Measurements from ENCODE around the gene SRPX2.

The SRPX2 gene

DNA sequence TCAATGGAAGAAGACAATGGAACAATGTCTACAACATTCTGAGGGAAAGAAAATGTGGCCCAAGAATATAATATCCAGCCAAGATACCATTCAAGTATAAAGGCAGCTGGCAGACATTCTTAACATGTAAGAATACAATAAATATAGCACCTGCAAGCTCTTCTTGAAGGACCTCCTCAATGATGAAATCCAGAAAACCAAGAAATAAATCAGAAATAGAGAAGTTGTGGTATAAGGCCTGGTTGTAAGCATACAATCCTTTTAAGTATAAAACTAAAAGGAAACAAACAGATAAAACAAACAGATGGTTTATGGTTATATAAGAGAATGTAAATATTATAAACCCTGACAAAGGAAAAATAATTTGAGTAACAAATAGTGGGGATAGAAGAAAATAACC lies 54.6 kb downstream of the SRPX2 start:
- Histone ChIP-seq H3K36me3 (ENCODE audit: control insufficient read depth, insufficient read depth, low read length) (no peaks in the 10 kb centered on the region), H3K27me3 (ENCODE audit: control insufficient read depth, insufficient read depth, low read length) (no peaks in the 10 kb centered on the region), H2AFZ (no peak overlapping the region), H3K27ac (no peak overlapping the region), H3K4me2 (ENCODE audit: low read length) (no peak overlapping the region), H3K4me1 (no peaks in the 10 kb centered on the region), H3K4me3 (ENCODE audit: low read depth, low read length) (no peak overlapping the region), H3K79me2 (no peaks in the 10 kb centered on the region), H3K9ac (no peak overlapping the region), H3K9me3 (ENCODE audit: control insufficient read depth, low read length) (no peaks in the 10 kb centered on the region)
- TF ChIP-seq, protein P1, sequence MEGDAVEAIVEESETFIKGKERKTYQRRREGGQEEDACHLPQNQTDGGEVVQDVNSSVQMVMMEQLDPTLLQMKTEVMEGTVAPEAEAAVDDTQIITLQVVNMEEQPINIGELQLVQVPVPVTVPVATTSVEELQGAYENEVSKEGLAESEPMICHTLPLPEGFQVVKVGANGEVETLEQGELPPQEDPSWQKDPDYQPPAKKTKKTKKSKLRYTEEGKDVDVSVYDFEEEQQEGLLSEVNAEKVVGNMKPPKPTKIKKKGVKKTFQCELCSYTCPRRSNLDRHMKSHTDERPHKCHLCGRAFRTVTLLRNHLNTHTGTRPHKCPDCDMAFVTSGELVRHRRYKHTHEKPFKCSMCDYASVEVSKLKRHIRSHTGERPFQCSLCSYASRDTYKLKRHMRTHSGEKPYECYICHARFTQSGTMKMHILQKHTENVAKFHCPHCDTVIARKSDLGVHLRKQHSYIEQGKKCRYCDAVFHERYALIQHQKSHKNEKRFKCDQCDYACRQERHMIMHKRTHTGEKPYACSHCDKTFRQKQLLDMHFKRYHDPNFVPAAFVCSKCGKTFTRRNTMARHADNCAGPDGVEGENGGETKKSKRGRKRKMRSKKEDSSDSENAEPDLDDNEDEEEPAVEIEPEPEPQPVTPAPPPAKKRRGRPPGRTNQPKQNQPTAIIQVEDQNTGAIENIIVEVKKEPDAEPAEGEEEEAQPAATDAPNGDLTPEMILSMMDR (IDR thresholded peaks at IDR 0.05): no peak

DNA sequence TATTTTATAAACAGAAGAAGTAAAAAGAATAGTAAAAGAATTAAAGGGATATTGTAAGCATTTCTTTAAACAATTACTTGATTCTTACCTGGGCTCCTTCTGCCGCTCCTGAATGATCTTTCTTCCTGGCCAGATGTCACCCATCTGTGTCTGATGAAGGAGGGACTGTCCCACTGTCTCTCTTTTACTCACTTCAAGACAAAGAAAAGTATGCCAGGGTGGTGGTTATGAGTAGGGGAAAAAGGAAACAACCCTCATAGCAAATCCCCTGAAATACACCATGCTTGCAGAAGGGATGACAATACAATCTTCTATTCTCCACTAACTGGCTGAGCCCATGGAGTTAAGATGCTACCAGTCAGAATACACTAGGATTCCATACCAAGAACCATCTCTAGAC lies 56.8 kb downstream of the SRPX2 start:
- Histone ChIP-seq H2AFZ (no peak overlapping the region), H3K79me2 (no peaks in the 10 kb centered on the region), H3K27me3 (ENCODE audit: control insufficient read depth, insufficient read depth, low read length) (no peaks in the 10 kb centered on the region), H3K36me3 (ENCODE audit: control insufficient read depth, insufficient read depth, low read length) (no peaks in the 10 kb centered on the region), H3K4me2 (ENCODE audit: low read length) (no peak overlapping the region), H3K9me3 (ENCODE audit: control insufficient read depth, low read length) (no peaks in the 10 kb centered on the region), H3K9ac (no peak overlapping the region), H3K27ac (no peak overlapping the region), H3K4me3 (ENCODE audit: low read depth, low read length) (no peak overlapping the region), H3K4me1 (no peaks in the 10 kb centered on the region)
- TF ChIP-seq, protein P1 (IDR thresholded peaks at IDR 0.05): no peak

DNA sequence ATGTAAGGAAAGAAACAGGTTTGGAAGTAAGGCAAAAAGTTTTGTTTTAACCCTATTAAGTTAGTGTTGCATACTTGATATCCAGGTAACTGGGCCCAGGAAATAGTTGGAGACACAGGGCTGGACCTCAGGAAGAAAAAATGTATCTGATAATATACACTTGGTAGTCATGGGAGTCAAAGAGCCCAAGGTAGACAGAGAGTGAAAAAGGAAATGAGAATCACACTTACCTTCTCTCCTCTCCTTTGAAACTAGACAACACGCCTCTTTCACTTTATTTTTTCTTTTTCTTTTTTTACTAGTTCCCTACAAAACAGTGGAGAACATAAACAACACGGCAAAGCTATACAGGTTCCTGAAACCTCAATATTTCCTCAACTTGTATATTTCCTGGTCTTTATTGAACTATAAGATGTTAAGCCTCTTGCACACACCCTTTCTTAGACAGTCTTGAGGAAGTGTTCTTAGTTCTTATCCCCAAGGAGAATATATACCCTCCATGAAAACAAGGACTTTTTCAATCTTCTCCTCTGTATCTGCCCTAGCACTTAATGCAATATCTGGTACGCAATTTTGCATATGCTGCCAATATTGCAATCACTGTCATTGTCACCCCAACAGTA lies 60.7 kb downstream of the SRPX2 start:
- no peaks in the 10 kb centered on the region for H3K79me2 ChIP-seq
- H2AFZ ChIP-seq: no peak overlapping the region
- H3K36me3 ChIP-seq (ENCODE audit: control insufficient read depth, insufficient read depth, low read length): no peaks in the 10 kb centered on the region
- no peaks in the 10 kb centered on the region for H3K27me3 ChIP-seq (ENCODE audit: control insufficient read depth, insufficient read depth, low read length)
- H3K4me1 ChIP-seq: no peaks in the 10 kb centered on the region
- H3K4me2 ChIP-seq (ENCODE audit: low read length): no peak overlapping the region
- H3K9me3 ChIP-seq (ENCODE audit: control insufficient read depth, low read length): no peaks in the 10 kb centered on the region
- H3K4me3 ChIP-seq (ENCODE audit: low read depth, low read length): no peak overlapping the region
- TF ChIP-seq, protein P1 (IDR thresholded peaks at IDR 0.05): no peak
- H3K27ac ChIP-seq: no peak overlapping the region
- no peak overlapping the region for H3K9ac ChIP-seq

- Histone ChIP-seq H3K4me3 (ENCODE audit: low read depth, low read length) (no peak overlapping the region), H3K9me3 (ENCODE audit: control insufficient read depth, low read length) (no peaks in the 10 kb centered on the region), H3K9ac (no peak overlapping the region), H3K27ac (no peak overlapping the region), H3K4me2 (ENCODE audit: low read length) (no peak overlapping the region), H3K27me3 (ENCODE audit: control insufficient read depth, insufficient read depth, low read length) (no peaks in the 10 kb centered on the region), H3K79me2 (no peaks in the 10 kb centered on the region), H3K36me3 (ENCODE audit: control insufficient read depth, insufficient read depth, low read length) (no peaks in the 10 kb centered on the region), H3K4me1 (no peaks in the 10 kb centered on the region), H2AFZ (no peak overlapping the region)
- TF ChIP-seq, protein P1 (IDR thresholded peaks at IDR 0.05): no peak
Observed at GRCh38 chrX:100710816-100711215, 66.8 kb downstream of the SRPX2 start.

DNA sequence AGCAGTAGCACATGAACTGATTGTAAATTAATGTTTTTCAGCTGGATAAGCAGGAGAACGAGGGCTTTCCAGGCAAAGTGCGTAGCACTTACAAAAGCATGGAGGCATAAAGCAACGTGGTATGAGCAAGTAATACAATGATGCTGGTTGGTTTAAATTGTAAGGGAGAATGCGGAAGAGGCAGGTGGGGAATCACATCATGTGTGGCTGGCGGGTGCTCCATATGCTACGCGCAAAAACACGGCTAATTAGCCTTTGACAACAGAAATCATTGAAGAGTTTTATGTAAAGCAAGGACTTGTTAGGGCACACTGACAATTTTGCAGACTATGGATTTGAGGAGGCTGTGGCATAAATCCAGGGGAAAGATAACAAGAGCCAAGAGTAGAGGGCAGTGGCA lies 73.4 kb downstream of the SRPX2 start:
- TF ChIP-seq, protein P1 (IDR thresholded peaks at IDR 0.05): no peak
- Histone ChIP-seq H3K9me3 (ENCODE audit: control insufficient read depth, low read length) (no peaks in the 10 kb centered on the region), H3K4me1 (no peaks in the 10 kb centered on the region)

More for the DNA sequence above, 73.4 kb downstream of the SRPX2 start:
- no peak overlapping the region for H3K4me3 ChIP-seq (ENCODE audit: low read depth, low read length)
- H3K27me3 ChIP-seq (ENCODE audit: control insufficient read depth, insufficient read depth, low read length): no peaks in the 10 kb centered on the region
- no peaks in the 10 kb centered on the region for H3K79me2 ChIP-seq
- H3K9ac ChIP-seq: no peak overlapping the region
- H3K36me3 ChIP-seq (ENCODE audit: control insufficient read depth, insufficient read depth, low read length): no peaks in the 10 kb centered on the region
- H3K4me2 ChIP-seq (ENCODE audit: low read length): no peak overlapping the region
- no peak overlapping the region for H2AFZ ChIP-seq
- H3K27ac ChIP-seq: no peak overlapping the region

Measured in parathyroid adenoma (tissue), 2 donors.